Urinary bladder (tissue), 4 donors: ENCODE results near the gene OTUD6A. TPM values are rescaled to one million over a fixed set of nuclear protein-coding genes. Genes with fewer than 3 reads are reported as not detected.
"Not testable (repeated sequence)": the region's sequence is repeated elsewhere in the genome, so short reads cannot be mapped to it uniquely, and the experiment has no call there.

Source experiments
- DNase-seq: peaks from one replicate; pipeline ENCODE4 v3.0.0-alpha.2; 2015; ENCODE audit errors: extremely low spot score
- H3K27ac ChIP-seq: one replicate; pipeline ENCODE4 v1.5.1; 2013; ENCODE audit warnings: low read depth, mild to moderate bottlenecking, moderate library complexity
- H3K36me3 ChIP-seq: one replicate; pipeline ENCODE4 v1.6.1; 2013; ENCODE audit warnings: mild to moderate bottlenecking, moderate library complexity; ENCODE audit not compliant: insufficient read depth
- H3K4me1 ChIP-seq: one replicate; pipeline ENCODE4 v1.6.1; 2013; ENCODE audit warnings: mild to moderate bottlenecking, moderate library complexity; ENCODE audit not compliant: insufficient read depth
- H3K4me3 ChIP-seq: one replicate; pipeline ENCODE4 v1.5.1; 2013; ENCODE audit warnings: low read depth, low read length
- WGBS: extraction: QIAGEN DNeasy Blood & Tissue Kit; methylation state at CpG from one replicate; pipeline ENCODE4 v1.1.7; 2013; 5-methylcytosine and 5-hydroxymethylcytosine counted together
- polyA plus RNA-seq: library from polyadenylated mRNA; stranded (reverse); fragments of 200-250 nt; gene quantifications from one replicate; pipeline ENCODE4 v1.2.3, GENCODE V29; 2013
- total RNA-seq: library from RNA; depleted of rRNA; stranded (reverse); fragments of >200 nt; gene quantifications from one replicate; pipeline ENCODE4 v1.2.3, GENCODE V29; 2014
- donor health status: healthy with polysubstance abuse.
- donor health status: healthy.

The OTUD6A gene
- total and polyA plus RNA-seq, 2 donors, result not detected

GRCh38 chrX:70066646-70067045, 4.4 kb downstream of the OTUD6A start:
- Histone ChIP-seq H3K36me3 (no peaks in the 10 kb centered on the region), H3K27ac (no peak overlapping the region), H3K4me3 (no peak overlapping the region), H3K4me1 (no peaks in the 10 kb centered on the region)
- DNase-seq, result no peak
- WGBS, result 93% methylated on average over 7 of the region's 7 CpGs

DNA sequence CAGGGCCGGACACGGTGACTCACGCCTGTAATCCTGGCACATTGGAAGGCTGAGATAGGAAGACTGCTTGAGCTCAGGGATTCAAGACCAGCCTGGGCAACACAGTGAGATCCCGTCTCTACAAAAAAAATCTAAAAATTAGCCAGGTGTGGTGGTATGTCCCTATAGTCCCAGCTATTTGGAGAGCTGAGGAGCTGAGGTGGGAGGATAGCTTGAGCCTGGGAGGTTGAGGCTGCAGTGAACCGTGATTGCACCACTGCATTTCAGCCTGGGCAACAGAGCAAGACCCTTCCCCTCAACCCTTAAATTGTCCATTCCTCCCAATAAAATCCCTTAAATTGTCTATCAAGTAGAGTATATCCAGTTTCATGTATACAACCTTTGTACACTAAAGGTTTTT, 17.0 kb downstream of the OTUD6A start:
- Histone ChIP-seq H3K36me3 (no peaks in the 10 kb centered on the region), H3K27ac (no peak overlapping the region), H3K4me3 (no peak overlapping the region), H3K4me1 (no peaks in the 10 kb centered on the region)
- no peak for DNase-seq
- WGBS, result 84% methylated on average over 5 of the region's 5 CpGs

- Histone ChIP-seq H3K27ac (no peak overlapping the region), H3K36me3 (no peaks in the 10 kb centered on the region), H3K4me1 (no peaks in the 10 kb centered on the region), H3K4me3 (no peak overlapping the region)
- WGBS, result 65% methylated on average over 3 of the region's 3 CpGs
- DNase-seq, result no peak
Observed at GRCh38 chrX:70079870-70080269, 17.6 kb downstream of the OTUD6A start.

DNA sequence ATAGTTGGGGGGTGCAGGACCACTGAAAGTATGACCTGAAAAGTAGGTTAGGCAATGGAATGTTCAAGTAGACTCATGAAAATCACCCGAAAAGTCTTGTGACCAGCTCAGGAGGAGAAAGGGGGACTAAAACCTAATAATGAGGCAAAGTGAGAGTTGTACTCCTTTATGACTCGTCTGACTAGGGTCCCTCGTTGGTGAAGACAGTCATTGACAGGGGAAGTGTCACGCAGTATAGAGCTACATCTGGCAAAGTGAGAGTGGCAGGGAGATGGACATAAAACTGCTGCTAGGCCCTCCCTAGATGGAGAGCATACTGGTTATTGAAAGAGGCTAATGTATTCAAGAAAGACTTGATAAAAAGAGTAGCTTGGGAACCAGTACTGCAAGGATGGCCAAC, 20.5 kb downstream of the OTUD6A start:
- H3K4me1 ChIP-seq, result no peaks in the 10 kb centered on the region
- H3K4me3 ChIP-seq, result no peak overlapping the region
- 57% methylated on average over 4 of the region's 4 CpGs for WGBS
- no peak overlapping the region for H3K27ac ChIP-seq
- DNase-seq, result no peak
- no peaks in the 10 kb centered on the region for H3K36me3 ChIP-seq

GRCh38 chrX:70084592-70085240, 22.5 kb downstream of the OTUD6A start:
- WGBS, result 57% methylated on average over 5 of the region's 5 CpGs
- DNase-seq, result no peak
- no peak overlapping the region for H3K4me3 ChIP-seq
- H3K27ac ChIP-seq, result no peak overlapping the region
- no peaks in the 10 kb centered on the region for H3K4me1 ChIP-seq
- no peaks in the 10 kb centered on the region for H3K36me3 ChIP-seq

- no peak overlapping the region for H3K4me3 ChIP-seq
- no peaks in the 10 kb centered on the region for H3K4me1 ChIP-seq
- WGBS, result 30% methylated on average over 11 of the region's 11 CpGs
- DNase-seq, result no peak
- H3K36me3 ChIP-seq, result no peaks in the 10 kb centered on the region
- H3K27ac ChIP-seq, result no peak overlapping the region
Observed at GRCh38 chrX:70087857-70088630, 25.8 kb downstream of the OTUD6A start.

DNA sequence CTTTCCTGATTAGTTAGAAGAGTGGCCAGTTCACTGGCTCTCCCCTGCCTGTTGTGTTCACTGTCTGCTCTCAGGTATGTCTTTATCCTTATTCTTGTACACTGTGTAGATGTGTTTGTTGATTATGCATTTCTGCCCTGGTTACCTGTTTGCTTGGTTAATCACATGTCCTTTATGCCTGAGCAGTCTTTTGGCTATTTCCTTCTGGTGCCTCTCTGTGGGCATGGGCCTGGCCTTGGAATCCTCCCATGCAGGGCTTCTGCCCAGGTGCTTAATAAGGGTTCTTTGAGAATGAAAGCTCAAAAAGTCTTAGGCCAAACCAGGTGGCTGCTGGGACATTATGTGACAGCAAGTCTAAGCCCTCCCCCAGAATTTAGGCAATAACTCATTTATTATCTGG, 26.5 kb downstream of the OTUD6A start:
- H3K36me3 ChIP-seq, result no peaks in the 10 kb centered on the region

GRCh38 chrX:70089604-70090297, 27.5 kb downstream of the OTUD6A start:
- 47% methylated on average over 1 of the region's 1 CpG for WGBS
- Histone ChIP-seq H3K4me1 (no peaks in the 10 kb centered on the region), H3K4me3 (no peak overlapping the region), H3K36me3 (no peaks in the 10 kb centered on the region), H3K27ac (no peak overlapping the region)
- no peak for DNase-seq

More for the DNA sequence above, 26.5 kb downstream of the OTUD6A start:
- no peak overlapping the region for H3K4me3 ChIP-seq
- no peaks in the 10 kb centered on the region for H3K4me1 ChIP-seq
- DNase-seq, result no peak
- no peak overlapping the region for H3K27ac ChIP-seq

DNA sequence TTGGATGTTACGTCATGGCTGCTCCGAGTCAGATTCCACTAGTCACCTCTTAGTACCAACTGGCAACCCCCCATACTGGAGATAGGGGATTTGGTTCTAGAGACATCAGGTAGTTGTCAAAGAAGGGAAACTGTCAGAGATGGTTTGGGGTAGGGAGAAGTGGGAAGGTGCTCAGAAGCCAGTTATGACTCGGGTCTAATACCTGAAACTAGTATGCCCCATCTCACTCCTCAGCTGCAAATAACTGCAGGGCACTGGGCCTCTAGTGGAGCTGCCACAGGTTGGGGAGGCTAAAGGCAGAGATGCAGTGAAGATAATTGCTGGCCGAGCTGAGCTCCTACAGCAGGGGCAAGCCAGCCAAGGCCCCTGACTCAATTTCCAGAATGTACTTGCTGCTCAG, 30.0 kb downstream of the OTUD6A start:
- no peak for DNase-seq
- WGBS, result 95% methylated on average over 4 of the region's 4 CpGs
- Histone ChIP-seq H3K4me1 (no peaks in the 10 kb centered on the region), H3K27ac (no peak overlapping the region), H3K4me3 (no peak overlapping the region), H3K36me3 (no peaks in the 10 kb centered on the region)

DNA sequence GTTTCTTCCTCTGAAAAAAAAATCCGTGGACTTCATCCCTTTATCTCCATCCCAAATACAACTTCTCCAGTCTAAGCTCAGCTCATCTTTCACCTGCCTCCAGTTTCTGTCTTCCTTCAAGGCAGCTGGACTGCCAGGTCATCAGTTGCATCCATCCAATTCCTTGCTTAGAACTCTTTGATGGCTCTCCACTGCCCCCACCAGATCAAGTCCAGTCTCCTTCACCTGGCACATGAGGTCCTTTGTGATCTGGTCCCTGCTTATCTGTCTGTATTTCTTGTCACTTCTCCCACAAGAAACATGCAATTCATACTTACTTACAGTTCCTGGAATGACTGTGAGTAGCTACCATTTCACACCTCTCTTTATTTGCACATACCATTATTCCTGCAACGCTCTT, 33.8 kb downstream of the OTUD6A start:
- H3K27ac ChIP-seq, result no peak overlapping the region
- H3K36me3 ChIP-seq, result no peaks in the 10 kb centered on the region
- DNase-seq, result no peak
- H3K4me1 ChIP-seq, result no peaks in the 10 kb centered on the region
- H3K4me3 ChIP-seq, result no peak overlapping the region
- 70% methylated on average over 2 of the region's 2 CpGs for WGBS

- no peak overlapping the region for H3K4me3 ChIP-seq
- H3K4me1 ChIP-seq, result no peaks in the 10 kb centered on the region
- H3K36me3 ChIP-seq, result no peaks in the 10 kb centered on the region
- WGBS, result 31% methylated on average over 2 of the region's 2 CpGs
- no peak overlapping the region for H3K27ac ChIP-seq
- no peak for DNase-seq
Observed at GRCh38 chrX:70105229-70105628, 43.0 kb downstream of the OTUD6A start.

DNA sequence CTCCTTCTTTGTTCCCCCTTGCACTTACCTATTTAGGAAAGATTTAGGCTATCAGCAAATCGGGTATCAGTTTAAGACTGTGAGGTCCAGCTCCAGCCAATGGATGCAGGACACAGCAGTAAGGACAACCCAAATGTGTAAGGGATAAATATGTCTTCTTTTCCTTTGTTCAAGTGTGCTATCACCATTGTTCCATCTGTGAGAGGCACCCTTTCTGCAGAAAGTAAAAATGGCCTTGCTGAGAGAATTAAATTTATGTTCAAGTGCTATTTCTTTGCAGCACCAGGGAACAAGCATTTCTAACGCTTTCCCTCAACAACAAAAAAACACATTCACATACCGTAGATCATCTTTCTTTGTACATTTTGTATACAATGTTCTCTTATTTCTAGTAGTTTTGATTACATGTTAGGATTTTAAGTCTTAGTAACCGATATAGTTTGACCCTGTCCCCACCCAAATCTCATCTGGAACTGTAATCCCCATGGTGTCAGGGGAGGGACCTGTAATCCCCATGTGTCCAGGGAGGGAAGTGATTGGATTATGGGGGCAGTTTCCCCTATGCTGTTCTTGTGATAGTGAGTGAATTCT, 49.3 kb downstream of the OTUD6A start:
- 94% methylated on average over 4 of the region's 4 CpGs for WGBS
- not testable (repeated sequence) for H3K4me3 ChIP-seq, H3K36me3 ChIP-seq, H3K4me1 ChIP-seq, DNase-seq, H3K27ac ChIP-seq
